ENCODE measurements around the gene CCR5. TPM values are rescaled to one million over a fixed set of nuclear protein-coding genes. Genes with fewer than 3 reads are reported as not detected.

The CCR5 gene
- total RNA-seq, 1 donor from 2014 or later: 0.62 TPM

DNA sequence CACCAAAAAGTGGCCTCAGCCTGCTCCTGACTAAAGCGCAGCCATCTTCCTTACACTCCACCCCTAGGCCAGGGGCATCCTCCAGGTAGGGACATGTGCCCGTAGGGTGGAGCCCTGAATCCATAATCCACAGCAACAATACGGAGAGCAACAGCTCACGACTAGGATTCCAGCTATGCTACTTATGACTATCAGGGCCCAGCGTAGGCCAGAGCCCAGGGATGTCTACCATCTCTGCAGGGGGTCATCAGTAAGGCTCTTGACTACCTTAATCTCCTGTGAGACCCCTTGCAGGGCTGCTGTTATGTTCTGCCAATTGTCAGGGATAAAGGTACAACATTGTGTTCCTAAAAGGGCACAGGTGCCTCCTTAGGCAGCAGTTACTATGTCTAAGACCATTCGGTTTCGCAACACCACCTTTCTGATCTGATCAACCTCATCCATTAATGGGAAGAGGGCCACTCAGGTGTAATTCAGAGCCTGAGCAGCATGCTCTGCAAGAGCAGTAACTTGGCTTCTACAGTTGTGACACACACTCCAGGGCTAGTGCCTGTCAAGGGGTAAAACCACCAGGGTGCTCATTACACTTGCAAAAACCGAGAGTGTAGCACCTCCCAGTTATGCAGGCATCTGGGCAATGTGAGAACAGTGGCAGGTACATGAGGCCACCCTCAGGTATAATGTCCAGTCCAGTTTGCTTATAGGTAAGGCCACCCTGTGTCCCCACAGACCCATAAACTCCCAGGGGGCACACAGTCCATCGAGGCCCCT lies 47.3 kb downstream of the CCR5 start:
- no peak for ATAC-seq
- intact Hi-C loops (cut with micrococcal nuclease): no loop called here
- DNase-seq: no peak

DNA sequence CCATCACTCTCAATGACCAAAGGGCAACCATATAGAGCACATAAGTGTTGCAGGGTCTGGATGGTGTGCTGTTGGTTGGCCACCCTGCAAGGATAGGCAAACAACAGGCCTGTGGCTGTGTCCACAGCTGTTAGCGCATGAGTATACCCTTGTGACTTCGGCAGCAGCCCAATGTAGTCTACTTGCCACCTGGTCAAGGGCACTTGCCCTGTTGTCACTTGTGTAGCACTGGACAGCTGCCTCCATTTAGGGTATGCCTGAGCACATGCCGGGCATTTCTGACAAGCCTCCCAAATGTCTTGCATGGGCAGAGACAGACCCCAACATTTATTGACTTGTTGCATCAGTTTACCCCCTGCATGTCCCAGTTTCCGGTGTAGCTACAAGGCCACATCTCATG lies 49.1 kb downstream of the CCR5 start:
- intact Hi-C loops (cut with micrococcal nuclease): no loop called here
- ATAC-seq (no peak), DNase-seq (no peak)

DNA sequence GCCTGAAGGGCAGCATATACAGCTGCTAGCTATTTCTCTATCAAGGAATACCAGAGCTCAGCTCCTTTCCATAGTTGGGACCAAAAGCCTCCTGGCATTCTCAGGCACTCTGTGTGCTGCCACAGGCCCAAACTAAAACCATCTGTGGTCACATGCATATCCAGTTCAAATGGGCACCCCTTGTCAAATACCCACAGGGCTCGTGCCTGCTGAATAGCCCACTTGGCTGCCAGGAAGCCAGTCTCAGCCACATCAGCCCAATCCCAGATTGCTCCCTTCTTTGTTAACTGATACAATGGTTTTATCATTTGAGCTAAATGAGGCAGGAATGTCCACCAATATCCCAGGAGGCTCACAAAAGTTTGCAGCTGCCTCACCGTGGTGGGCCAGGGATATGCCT lies 50.2 kb downstream of the CCR5 start:
- no peak for DNase-seq
- no peak for ATAC-seq
- intact Hi-C loops (cut with micrococcal nuclease): no loop called here

DNA sequence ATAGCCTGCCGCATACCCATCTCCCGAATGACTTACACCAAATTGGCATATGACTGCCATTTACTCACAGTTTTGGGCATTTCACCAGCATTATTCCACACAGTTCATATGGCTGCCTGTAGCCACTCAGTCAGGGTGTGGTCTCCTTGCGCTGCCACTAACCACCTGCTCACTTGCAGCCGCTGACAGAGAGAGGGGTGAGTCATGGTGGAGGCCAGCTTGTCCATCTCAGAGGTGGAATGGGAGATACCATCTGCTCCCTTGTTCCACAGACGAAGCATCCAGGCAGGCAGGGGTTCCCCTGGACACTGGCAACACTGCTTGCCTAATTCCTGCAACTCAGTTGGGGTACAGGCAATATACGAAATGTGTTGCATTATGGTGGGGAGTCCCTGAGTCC lies 51.9 kb downstream of the CCR5 start:
- ATAC-seq (no peak), DNase-seq (no peak)
- intact Hi-C loops (cut with micrococcal nuclease): no loop called here

DNA sequence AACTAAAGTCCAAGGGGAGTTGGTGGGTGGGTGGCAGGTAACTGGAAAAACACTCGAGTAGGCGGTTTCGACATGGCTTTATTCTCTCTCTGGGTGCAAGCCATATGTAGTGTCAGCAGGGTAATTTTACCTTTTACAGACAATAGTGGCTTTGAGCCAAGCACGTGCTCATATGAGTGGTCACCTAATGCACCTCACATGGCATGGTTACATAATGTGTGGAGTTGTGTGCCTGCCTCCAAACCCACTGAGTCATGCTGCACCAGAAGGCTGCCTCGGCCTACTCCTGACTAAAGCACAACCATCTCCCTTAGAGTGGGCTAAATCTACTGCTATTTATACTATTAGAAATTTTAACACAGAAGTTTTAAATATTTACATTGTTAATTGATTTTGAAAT lies 52.8 kb downstream of the CCR5 start:
- no peak for DNase-seq
- intact Hi-C loops (cut with micrococcal nuclease): no loop called here
- no peak for ATAC-seq

Other genes starting within 250 kb of the CCR5 start
- gene CCR1, start 162.6 kb upstream of the CCR5 start, total RNA-seq: 2.4 TPM
- gene CCR3, start 128.5 kb upstream of the CCR5 start, total RNA-seq: not detected
- 1.3 TPM for gene CCR2, start 16.8 kb upstream of the CCR5 start, total RNA-seq
- 1.4 TPM for gene CCRL2, start 36.3 kb downstream of the CCR5 start, total RNA-seq
- gene LTF, start 94.0 kb downstream of the CCR5 start, total RNA-seq: 3.7 TPM
- gene RTP3, start 127.0 kb downstream of the CCR5 start, total RNA-seq: not detected
- gene LRRC2, start 195.4 kb downstream of the CCR5 start, total RNA-seq: 122 TPM
- gene FAM240A, start 241.6 kb downstream of the CCR5 start, total RNA-seq: not detected

All from left ventricle myocardium superior (tissue), 1 donor.